OCI-LY3 (cell line): ENCODE data around the gene RTL5.

Experiments
- EZH2phosphoT487 ChIP-seq: fragments of 200-600 bp; shearing (Covaris generic); IDR thresholded peaks from 2 replicates; pipeline ENCODE4 v1.6.1; 2018; ENCODE audit warnings: antibody characterized with exemption, mixed run types, low read depth
- TF ChIP-seq, protein P1 (sequence below): fragments of 200-600, 300-600 bp; sonication (generic); IDR thresholded peaks from 2 replicates; pipeline ENCODE4 v1.5.1; 2014; ENCODE audit warnings: antibody characterized with exemption, low read length, low read depth

DNA sequence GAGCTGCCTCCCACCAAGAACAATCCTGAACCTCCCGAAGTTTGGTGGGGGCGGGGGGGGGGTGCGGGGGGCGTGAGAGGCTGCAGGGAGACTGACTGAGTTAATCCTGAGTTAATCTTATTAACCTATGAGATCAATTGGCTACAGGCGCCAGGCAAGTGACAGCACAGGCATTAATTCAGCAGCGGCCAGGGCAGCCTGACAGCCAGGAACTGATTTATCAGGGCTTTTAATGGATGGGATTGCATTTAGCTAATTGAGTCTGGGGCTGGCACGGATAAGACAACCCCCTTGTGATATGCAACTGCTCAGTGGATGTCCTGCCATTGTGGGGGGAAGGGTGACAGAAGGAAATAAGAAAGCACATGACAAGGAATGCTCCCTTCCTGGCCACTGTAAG lies 16.3 kb downstream of the RTL5 start:
- TF ChIP-seq, protein P1, sequence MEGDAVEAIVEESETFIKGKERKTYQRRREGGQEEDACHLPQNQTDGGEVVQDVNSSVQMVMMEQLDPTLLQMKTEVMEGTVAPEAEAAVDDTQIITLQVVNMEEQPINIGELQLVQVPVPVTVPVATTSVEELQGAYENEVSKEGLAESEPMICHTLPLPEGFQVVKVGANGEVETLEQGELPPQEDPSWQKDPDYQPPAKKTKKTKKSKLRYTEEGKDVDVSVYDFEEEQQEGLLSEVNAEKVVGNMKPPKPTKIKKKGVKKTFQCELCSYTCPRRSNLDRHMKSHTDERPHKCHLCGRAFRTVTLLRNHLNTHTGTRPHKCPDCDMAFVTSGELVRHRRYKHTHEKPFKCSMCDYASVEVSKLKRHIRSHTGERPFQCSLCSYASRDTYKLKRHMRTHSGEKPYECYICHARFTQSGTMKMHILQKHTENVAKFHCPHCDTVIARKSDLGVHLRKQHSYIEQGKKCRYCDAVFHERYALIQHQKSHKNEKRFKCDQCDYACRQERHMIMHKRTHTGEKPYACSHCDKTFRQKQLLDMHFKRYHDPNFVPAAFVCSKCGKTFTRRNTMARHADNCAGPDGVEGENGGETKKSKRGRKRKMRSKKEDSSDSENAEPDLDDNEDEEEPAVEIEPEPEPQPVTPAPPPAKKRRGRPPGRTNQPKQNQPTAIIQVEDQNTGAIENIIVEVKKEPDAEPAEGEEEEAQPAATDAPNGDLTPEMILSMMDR, result no peak
- no peak for TF ChIP-seq EZH2phosphoT487
